GM18502 (cell line): ENCODE data around the gene C2CD2.
"Not testable (repeated sequence)": the region's sequence is repeated elsewhere in the genome, so short reads cannot be mapped to it uniquely, and the experiment has no call there.

Source experiments
- ATAC-seq: cut with Tn5 transposase; IDR thresholded peaks from one replicate; pipeline ENCODE4 v1.9.1; 2021; ENCODE audit warnings: mild to moderate bottlenecking; ENCODE audit not compliant: unreplicated experiment, poor library complexity

Gene C2CD2

DNA sequence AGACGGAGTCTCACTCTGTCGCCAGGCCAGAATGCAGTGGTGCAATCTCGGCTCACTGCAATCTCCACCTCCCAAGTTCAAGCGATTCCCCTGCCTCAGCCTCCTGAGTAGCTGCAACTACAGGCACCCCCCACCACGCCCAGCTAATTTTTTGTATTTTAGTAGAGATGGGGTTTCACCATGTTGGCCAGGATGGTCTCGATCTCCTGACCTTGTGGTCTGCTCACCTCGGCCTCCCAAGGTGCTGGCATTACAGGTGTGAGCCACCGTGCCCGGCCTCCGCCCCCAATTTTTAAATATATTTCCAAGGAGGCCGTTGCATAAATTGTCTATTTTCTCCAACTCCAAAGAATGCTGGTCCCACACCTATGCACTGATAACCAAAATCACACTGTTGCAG is 5.9 kb upstream of the C2CD2 start:
- not testable (repeated sequence) for ATAC-seq

DNA sequence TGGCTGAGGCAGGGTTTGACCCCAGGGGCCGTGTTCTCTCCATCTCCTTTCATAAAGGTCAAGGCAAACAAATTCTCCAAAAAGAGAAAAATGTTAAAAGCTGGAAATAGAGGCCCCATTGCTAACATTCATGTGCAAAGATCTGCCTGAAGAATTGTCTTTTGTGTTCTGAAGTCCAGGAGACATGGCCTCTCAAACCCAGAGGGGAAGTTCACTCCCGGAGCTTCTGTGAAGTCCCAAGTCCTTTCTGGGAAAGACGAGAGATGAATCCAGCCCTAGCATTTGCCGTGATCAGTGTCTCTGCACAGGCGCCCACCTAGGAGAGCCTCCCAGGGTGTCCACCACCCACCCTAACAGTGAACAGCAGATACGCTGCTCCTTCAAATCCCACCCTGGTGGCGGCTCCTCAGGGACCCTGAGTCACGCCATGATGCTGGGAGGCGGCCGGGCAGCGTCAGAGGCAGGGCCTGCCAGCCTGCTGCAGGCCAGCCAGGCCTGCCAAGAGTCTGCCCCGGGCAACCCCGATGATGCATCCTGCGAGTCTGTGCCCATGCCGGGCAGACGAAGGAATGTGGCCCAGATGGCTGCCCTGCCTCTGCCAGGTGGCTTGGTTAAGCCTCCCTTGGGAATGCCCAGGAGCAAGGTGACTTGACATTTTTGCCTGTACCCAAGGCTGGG is 5.2 kb upstream of the C2CD2 start:
- no peak for ATAC-seq

- no peak for ATAC-seq
Observed at GRCh38 chr21:41957991-41958766, 4.4 kb upstream of the C2CD2 start.

GRCh38 chr21:41956926-41957729 is 3.3 kb upstream of the C2CD2 start:
- ATAC-seq = no peak

DNA sequence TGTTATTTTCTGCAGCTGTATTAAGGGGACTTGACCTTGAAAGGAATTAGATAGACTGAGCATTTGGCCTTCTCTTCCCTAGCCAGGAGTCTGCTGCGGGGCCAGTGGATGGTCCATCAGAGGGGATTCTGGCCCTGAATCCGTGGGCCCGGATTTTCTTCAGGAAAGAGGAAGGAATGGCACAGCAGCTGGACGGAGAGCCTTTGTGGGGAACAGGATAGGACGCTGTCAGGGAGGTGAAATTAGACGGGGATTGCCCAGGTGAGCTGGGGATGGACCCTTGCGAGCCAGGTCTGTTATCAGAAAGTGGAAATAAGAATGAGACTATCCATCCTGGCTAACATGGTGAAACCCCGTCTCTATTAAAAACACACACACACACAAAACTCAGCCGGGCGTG is 1.7 kb upstream of the C2CD2 start:
- no peak for ATAC-seq

- no peak for ATAC-seq
Observed at GRCh38 chr21:41954654-41955499, 1.1 kb upstream of the C2CD2 start.

- ATAC-seq = peak; percentile 31
Observed at GRCh38 chr21:41953249-41953830, 478 bp downstream of the C2CD2 start.

- ATAC-seq = no peak
Observed at GRCh38 chr21:41952568-41953248, 1.1 kb downstream of the C2CD2 start.

GRCh38 chr21:41951876-41952567 is 1.8 kb downstream of the C2CD2 start:
- no peak for ATAC-seq

GRCh38 chr21:41950941-41951351 is 2.9 kb downstream of the C2CD2 start:
- no peak for ATAC-seq

DNA sequence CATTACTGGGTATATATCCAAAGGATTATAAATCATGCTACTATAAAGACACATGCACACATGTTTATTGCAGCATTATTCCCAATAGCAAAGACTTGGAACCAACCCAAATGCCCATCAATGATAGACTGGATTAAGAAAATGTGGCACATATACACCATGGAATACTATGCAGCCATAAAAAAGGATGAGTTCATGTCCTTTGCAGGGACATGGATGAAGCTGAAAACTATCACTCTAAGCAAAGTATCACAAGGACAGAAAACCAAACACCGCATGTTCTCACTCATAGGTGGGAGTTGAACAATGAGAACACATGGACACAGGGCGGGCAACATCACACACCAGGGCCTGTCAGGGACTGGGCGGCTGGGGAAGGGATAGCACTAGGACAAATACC is 4.2 kb downstream of the C2CD2 start:
- not testable (repeated sequence) for ATAC-seq

GRCh38 chr21:41948901-41949300 is 4.9 kb downstream of the C2CD2 start:
- no peak for ATAC-seq

- no peak for ATAC-seq
Observed at GRCh38 chr21:41948078-41948895, 5.5 kb downstream of the C2CD2 start.

DNA sequence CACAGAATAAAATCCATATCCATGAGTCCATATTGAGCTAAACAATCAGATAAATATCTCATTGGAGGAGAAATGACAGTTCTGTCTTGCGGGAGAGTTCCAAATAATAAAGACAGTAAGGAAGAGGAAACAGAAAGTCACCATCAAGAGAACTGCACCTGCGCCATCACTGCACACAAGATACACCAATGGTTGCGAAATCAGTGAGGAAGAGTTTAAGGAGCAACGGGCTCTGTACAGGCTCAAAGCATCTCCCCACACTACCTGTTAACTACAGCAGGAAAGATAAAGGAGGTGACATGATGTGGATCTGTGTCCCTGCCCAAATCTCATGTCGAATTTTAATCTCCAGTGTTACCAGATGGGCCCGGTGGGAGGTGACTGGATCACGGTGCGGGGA is 7.8 kb downstream of the C2CD2 start:
- no peak for ATAC-seq

GRCh38 chr21:41943851-41944250 is 10.0 kb downstream of the C2CD2 start:
- no peak for ATAC-seq

DNA sequence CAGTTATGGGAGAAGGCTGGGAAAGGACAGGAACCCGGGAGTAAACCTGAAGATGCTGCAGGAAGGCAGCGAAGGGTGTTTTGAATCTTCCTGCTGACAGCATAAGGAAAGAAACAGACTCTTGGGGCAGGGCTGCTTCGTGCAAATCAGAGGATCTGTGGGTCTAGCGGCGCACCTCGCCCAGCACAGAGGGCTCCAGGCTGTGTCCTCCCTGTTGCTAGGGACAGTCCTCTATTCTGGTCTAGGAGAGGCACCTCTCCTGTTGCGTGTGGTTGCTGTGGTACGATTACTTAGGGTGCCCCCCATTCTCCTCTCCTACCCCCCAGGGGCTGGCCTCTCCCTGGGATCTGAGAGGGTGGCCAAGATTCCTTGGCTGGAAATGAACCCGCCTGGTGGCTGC is 11.4 kb downstream of the C2CD2 start:
- ATAC-seq = no peak

DNA sequence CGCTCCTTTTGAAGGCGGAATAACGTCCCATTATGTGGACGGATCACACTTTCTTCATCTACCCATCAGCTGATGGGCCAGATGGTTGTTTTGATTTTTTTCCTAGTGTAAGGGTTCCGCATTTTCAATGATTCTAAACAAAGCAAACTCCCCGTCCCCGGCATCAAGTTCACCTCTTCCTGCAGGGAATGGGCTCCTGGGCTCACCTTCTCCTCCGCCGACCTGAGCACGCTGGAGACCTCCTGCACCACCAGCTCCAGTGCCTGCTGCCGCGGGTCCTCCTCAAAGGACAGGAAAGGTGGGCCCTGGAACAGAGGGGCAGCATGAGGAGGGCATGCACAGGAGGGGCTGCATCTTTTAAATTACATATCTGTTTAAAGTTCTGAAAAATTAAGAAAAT is 11.9 kb downstream of the C2CD2 start:
- ATAC-seq = no peak

DNA sequence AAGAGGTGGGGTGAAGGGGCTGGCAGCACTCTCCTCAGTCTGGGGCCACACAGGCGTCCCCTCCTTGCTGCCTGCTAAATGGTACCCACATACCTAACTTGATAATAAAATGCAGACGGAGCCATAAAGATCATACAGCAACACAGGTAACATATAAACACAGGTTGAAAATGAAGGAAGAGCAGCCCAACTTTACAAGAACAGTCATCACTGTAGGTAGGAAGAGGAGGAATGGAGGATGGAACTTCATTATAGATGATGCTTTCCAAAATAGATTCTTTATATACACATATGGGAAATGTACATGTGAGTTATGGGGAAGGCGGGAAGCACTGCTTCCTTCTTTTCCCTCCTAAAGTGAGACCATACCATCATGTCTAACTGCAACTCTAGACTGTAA is 13.4 kb downstream of the C2CD2 start:
- ATAC-seq = no peak
